DOHH2 (cell line): Measurements from ENCODE around the gene AGPAT1.
A peak's percentile ranks its signal among the peaks of the same experiment; 100 is the strongest.

Experiments
- H3F3A ChIP-seq: fragments of 200-600 bp; sonication (generic), shearing (Covaris generic); 2 replicates; pipeline ENCODE4 v1.6.0; 2016; ENCODE audit warnings: antibody characterized with exemption, mild to moderate bottlenecking; ENCODE audit not compliant: control insufficient read depth, insufficient read depth
- H3K27ac ChIP-seq: fragments of 200-600 bp; sonication (generic); 2 replicates; pipeline ENCODE4 v1.5.1; 2014; ENCODE audit warnings: low read depth, mild to moderate bottlenecking, low read length, moderate library complexity
- H3K27me3 ChIP-seq: fragments of 200-600 bp; sonication (generic); 2 replicates; pipeline ENCODE4 v1.6.1; 2014; ENCODE audit warnings: mild to moderate bottlenecking, low read length, mixed read lengths; ENCODE audit not compliant: control insufficient read depth
- H3K36me3 ChIP-seq: fragments of 200-600 bp; sonication (generic); 2 replicates; pipeline ENCODE4 v1.6.1; 2014; ENCODE audit warnings: mild to moderate bottlenecking, low read length, moderate library complexity, mixed read lengths; ENCODE audit not compliant: control insufficient read depth
- H3K4me1 ChIP-seq: fragments of 200-600 bp; sonication (generic); 2 replicates; pipeline ENCODE4 v1.6.1; 2014; ENCODE audit warnings: mild to moderate bottlenecking, low read length, mixed read lengths; ENCODE audit not compliant: control insufficient read depth
- H3K4me2 ChIP-seq: fragments of 200-600 bp; sonication (generic); 2 replicates; pipeline ENCODE4 v1.6.0; 2014; ENCODE audit warnings: mild to moderate bottlenecking, low read length, moderate library complexity
- H3K4me3 ChIP-seq: fragments of 200-600 bp; sonication (generic); 2 replicates; pipeline ENCODE4 v1.5.1; 2014; ENCODE audit warnings: mild to moderate bottlenecking, low read length, mixed read lengths
- H3K79me2 ChIP-seq: fragments of 200-600 bp; sonication (generic); 2 replicates; pipeline ENCODE4 v1.6.1; 2014; ENCODE audit warnings: mild to moderate bottlenecking, low read length, mixed read lengths; ENCODE audit not compliant: control insufficient read depth
- H3K9me2 ChIP-seq: fragments of 200-600 bp; sonication (generic); replicated peaks from 2 replicates; pipeline ENCODE4 v1.6.1; 2014; ENCODE audit warnings: mild to moderate bottlenecking, low read length, mixed read lengths; ENCODE audit not compliant: control insufficient read depth
- H3K9me3 ChIP-seq: fragments of 200-600 bp; sonication (generic); 2 replicates; pipeline ENCODE4 v1.6.1; 2014; ENCODE audit warnings: antibody characterized with exemption, low read length, mixed read lengths; ENCODE audit not compliant: control insufficient read depth, insufficient read depth
- H4K20me1 ChIP-seq: fragments of 200-600 bp; sonication (generic); 2 replicates; pipeline ENCODE4 v1.6.0; 2014; ENCODE audit warnings: low read depth, mild to moderate bottlenecking, antibody characterized with exemption, low read length, moderate library complexity; ENCODE audit not compliant: control insufficient read depth, insufficient read depth
- CTCF ChIP-seq: fragments of 200-600 bp; sonication (generic); IDR thresholded peaks from one replicate; pipeline ENCODE4 v1.5.1; 2014; ENCODE audit warnings: antibody characterized with exemption, mild to moderate bottlenecking, low read depth, low read length; ENCODE audit not compliant: poor library complexity, severe bottlenecking
- EZH2phosphoT487 ChIP-seq: fragments of 200-600 bp; sonication (generic); IDR thresholded peaks from 2 replicates; pipeline ENCODE4 v1.6.1; 2017; ENCODE audit warnings: borderline replicate concordance, mild to moderate bottlenecking, antibody characterized with exemption, low read length, moderate library complexity, mixed read lengths

AGPAT1 gene

GRCh38 chr6:32179766-32180405 is 4.0 kb upstream of the AGPAT1 start:
- Histone ChIP-seq H3K27me3 (no peaks in the 10 kb centered on the region), H3K4me3 (peak overlapping the region; percentile 85), H3K36me3 (peaks cover 50% of the 10 kb centered on the region), H3K9me3 (no peaks in the 10 kb centered on the region), H3F3A (peaks cover 11% of the 10 kb centered on the region), H4K20me1 (no peaks in the 10 kb centered on the region), H3K79me2 (peaks cover 46% of the 10 kb centered on the region), H3K4me2 (peak overlapping the region; percentile 99), H3K4me1 (peaks cover 31% of the 10 kb centered on the region), H3K27ac (no peak overlapping the region; the same call in 1 of the 2 replicates), H3K9me2 (no peaks in the 10 kb centered on the region)
- TF ChIP-seq EZH2phosphoT487 (no peak), CTCF (no peak)

- Histone ChIP-seq H3K27me3 (no peaks in the 10 kb centered on the region), H3K9me3 (no peaks in the 10 kb centered on the region), H3K36me3 (peaks cover 44% of the 10 kb centered on the region), H3K9me2 (no peaks in the 10 kb centered on the region), H3K4me2 (peak overlapping the region; percentile 99), H3K4me1 (peaks cover 38% of the 10 kb centered on the region), H3K27ac (peak overlapping the region; percentile 94), H3K4me3 (peak overlapping the region; percentile 85), H4K20me1 (no peaks in the 10 kb centered on the region), H3F3A (peaks cover 11% of the 10 kb centered on the region), H3K79me2 (peaks cover 54% of the 10 kb centered on the region)
- TF ChIP-seq CTCF (no peak), EZH2phosphoT487 (no peak)
Observed at GRCh38 chr6:32178547-32179440, 2.9 kb upstream of the AGPAT1 start.

- Histone ChIP-seq H3K27ac (peak within 1 kb of the TSS; percentile 94), H3K4me1 (peaks cover 46% of the 10 kb centered on the region), H3K4me3 (peak within 1 kb of the TSS; percentile 85), H4K20me1 (no peaks in the 10 kb centered on the region), H3F3A (peaks cover 11% of the 10 kb centered on the region), H3K4me2 (peak within 1 kb of the TSS; percentile 99), H3K27me3 (no peaks in the 10 kb centered on the region), H3K9me2 (no peaks in the 10 kb centered on the region), H3K9me3 (no peaks in the 10 kb centered on the region), H3K36me3 (peaks cover 36% of the 10 kb centered on the region), H3K79me2 (peaks cover 57% of the 10 kb centered on the region)
- TF ChIP-seq CTCF, result no peak
- TF ChIP-seq EZH2phosphoT487, result no peak
Observed at GRCh38 chr6:32177788-32178546, 2.1 kb upstream of the AGPAT1 start, which contains the start of gene RNF5. TSS of gene RNF5 (plus strand) at chr6:32178405. CDS start at chr6:32178512, 107 bp downstream.
